Endothelial cell (in vitro differentiated cells): Measurements from ENCODE around the gene DMXL1. TPM values are rescaled to one million over a fixed set of nuclear protein-coding genes. Genes with fewer than 3 reads are reported as not detected.
A peak's percentile ranks its signal among the peaks of the same experiment; 100 is the strongest.

Experiments used
- DNase-seq: peaks from one replicate; pipeline ENCODE4 v3.0.0; 2021; ENCODE audit warnings: low spot score
- H3K27ac Mint-ChIP-seq: one replicate; pipeline ENCODE4 v1.8.0; 2021; ENCODE audit warnings: mixed read lengths, inconsistent platforms; ENCODE audit not compliant: unreplicated experiment
- H3K27me3 Mint-ChIP-seq: one replicate; pipeline ENCODE4 v1.8.0; 2021; ENCODE audit warnings: mild to moderate bottlenecking, moderate library complexity, mixed read lengths, inconsistent platforms; ENCODE audit not compliant: unreplicated experiment
- H3K36me3 Mint-ChIP-seq: one replicate; pipeline ENCODE4 v1.8.0; 2021; ENCODE audit warnings: mild to moderate bottlenecking, low read depth, mixed read lengths, inconsistent platforms; ENCODE audit not compliant: unreplicated experiment
- H3K4me1 Mint-ChIP-seq: one replicate; pipeline ENCODE4 v1.8.0; 2021; ENCODE audit warnings: mild to moderate bottlenecking, mixed read lengths, inconsistent platforms; ENCODE audit not compliant: unreplicated experiment
- H3K4me3 Mint-ChIP-seq: one replicate; pipeline ENCODE4 v1.8.0; 2021; ENCODE audit warnings: mild to moderate bottlenecking, mixed read lengths, inconsistent platforms; ENCODE audit not compliant: unreplicated experiment
- H3K9me3 Mint-ChIP-seq: one replicate; pipeline ENCODE4 v1.8.0; 2021; ENCODE audit warnings: mixed read lengths, inconsistent platforms; ENCODE audit not compliant: unreplicated experiment
- CTCF ChIP-seq: fragments of 200-600 bp; sonication (generic); IDR thresholded peaks from one replicate; pipeline ENCODE4 v1.5.0; 2021; ENCODE audit warnings: antibody characterized with exemption; ENCODE audit not compliant: unreplicated experiment
- long read RNA-seq: library from polyadenylated mRNA; unstranded; transcript quantifications from one replicate; pipeline ENCODE4 v2.0.0, GENCODE V29; 2020; ENCODE audit not compliant: unreplicated experiment
- total RNA-seq: library from RNA; stranded (reverse); fragmentation: NEBNext Ultra II Directional; extraction: Animal tissue kit (Norgen Biotek cat#: 25700); gene quantifications from one replicate; pipeline ENCODE4 v1.2.1, GENCODE V29; 2021; ENCODE audit not compliant: unreplicated experiment

DMXL1 gene, protein sequence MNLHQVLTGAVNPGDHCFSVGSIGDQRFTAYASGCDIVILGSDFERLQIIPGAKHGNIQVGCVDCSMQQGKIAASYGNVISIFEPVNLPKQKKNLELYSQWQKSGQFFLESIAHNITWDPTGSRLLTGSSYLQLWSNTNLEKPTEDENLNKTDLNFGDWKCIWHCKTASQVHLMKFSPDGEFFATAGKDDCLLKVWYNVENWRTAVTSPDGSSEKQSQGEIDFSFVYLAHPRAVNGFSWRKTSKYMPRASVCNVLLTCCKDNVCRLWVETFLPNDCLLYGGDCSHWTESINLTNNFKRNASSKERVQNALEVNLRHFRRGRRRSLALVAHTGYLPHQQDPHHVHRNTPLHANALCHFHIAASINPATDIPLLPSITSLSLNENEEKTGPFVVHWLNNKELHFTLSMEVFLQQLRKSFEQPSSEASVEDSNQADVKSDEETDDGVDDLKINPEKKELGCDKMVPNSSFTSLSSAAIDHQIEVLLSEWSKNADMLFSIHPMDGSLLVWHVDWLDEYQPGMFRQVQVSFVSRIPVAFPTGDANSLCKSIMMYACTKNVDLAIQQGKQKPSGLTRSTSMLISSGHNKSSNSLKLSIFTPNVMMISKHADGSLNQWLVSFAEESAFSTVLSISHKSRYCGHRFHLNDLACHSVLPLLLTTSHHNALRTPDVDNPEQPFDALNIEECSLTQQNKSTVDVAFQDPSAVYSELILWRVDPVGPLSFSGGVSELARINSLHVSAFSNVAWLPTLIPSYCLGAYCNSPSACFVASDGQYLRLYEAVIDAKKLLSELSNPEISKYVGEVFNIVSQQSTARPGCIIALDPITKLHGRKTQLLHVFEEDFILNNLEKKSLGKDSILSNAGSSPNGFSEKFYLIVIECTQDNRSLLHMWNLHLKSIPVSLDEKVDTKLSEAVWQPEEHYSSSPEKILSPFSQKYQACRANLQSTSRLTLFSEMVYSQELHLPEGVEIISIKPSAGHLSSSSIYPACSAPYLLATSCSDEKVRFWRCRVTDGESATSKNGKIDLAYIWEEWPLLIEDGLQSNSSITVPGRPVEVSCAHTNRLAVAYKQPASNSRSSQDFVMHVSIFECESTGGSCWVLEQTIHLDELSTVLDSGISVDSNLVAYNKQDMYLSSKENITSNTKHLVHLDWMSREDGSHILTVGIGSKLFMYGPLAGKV (N-terminal part only)
- 24.9 TPM for total RNA-seq
- long read RNA-seq, partial matches to known transcripts = 4 of 5 reads
- long read RNA-seq, other reads (novel, unspliced or antisense) = 1 of 5 reads

- Mint-ChIP-seq H3K9me3 (no peaks in the 10 kb centered on the region), H3K27me3 (peaks cover 5% of the 10 kb centered on the region), H3K4me3 (peak within 1 kb of the TSS; percentile 99), H3K36me3 (peaks cover 7% of the 10 kb centered on the region), H3K27ac (peak within 1 kb of the TSS; percentile 96), H3K4me1 (peaks cover 15% of the 10 kb centered on the region)
- no peak for TF ChIP-seq CTCF
- DNase-seq = peak; percentile 98
Measured at GRCh38 chr5:119070828-119071560, at the start of gene DMXL1. TSS of gene DMXL1 (plus strand) at chr5:119071087. CDS start at chr5:119071570, 483 bp downstream.

GRCh38 chr5:119021149-119021732 is 49.6 kb upstream of the DMXL1 start:
- Mint-ChIP-seq H3K4me1 (no peaks in the 10 kb centered on the region), H3K4me3 (no peak overlapping the region), H3K9me3 (no peaks in the 10 kb centered on the region), H3K27ac (no peak overlapping the region), H3K27me3 (no peaks in the 10 kb centered on the region), H3K36me3 (no peaks in the 10 kb centered on the region)
- DNase-seq = no peak
- TF ChIP-seq CTCF = no peak

DNA sequence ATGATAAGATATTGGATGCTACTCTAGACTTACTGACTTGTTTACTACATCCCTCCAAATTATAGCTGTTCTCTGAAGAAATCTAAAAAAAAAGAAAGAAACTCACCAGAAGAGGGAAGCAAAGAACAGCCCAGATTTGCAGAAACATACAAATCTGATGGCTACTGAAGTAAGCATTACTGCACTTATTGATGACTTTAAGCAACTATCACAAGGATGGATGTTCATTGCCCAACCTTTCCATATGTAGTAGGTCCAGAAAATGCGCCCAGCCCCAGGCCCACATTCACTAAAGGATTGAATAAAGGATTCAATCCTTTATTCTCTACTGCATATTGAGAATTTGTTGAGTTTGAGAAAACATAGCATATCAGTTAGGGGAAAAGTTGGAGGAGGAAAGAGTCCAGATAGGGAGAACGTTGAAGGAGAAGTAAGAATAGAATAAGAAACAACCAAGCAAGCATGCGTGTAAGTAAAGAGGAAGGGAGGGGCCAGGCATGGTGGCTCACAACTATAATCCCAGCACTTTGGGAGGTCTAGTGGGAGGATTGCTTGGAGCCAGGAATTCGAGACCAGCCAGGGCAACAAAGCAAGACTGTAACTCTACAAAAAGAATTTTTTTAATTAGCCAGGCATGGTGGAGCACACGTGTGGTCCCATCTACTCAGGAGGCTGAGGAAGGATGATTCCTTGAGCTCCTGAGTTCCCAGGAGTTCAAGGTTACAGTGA is 48.7 kb upstream of the DMXL1 start:
- Mint-ChIP-seq H3K9me3 (no peaks in the 10 kb centered on the region), H3K36me3 (no peaks in the 10 kb centered on the region), H3K4me3 (no peak overlapping the region), H3K27ac (no peak overlapping the region), H3K4me1 (no peaks in the 10 kb centered on the region), H3K27me3 (no peaks in the 10 kb centered on the region)
- TF ChIP-seq CTCF = no peak
- DNase-seq = no peak

- no peak for TF ChIP-seq CTCF
- Mint-ChIP-seq H3K36me3 (no peaks in the 10 kb centered on the region), H3K9me3 (no peaks in the 10 kb centered on the region), H3K27me3 (no peaks in the 10 kb centered on the region), H3K27ac (no peak overlapping the region), H3K4me1 (no peaks in the 10 kb centered on the region), H3K4me3 (no peak overlapping the region)
- no peak for DNase-seq
Measured at GRCh38 chr5:119022773-119023172, 48.1 kb upstream of the DMXL1 start.
